Measurements from ENCODE around the gene ADAMTS1.

Gene ADAMTS1

DNA sequence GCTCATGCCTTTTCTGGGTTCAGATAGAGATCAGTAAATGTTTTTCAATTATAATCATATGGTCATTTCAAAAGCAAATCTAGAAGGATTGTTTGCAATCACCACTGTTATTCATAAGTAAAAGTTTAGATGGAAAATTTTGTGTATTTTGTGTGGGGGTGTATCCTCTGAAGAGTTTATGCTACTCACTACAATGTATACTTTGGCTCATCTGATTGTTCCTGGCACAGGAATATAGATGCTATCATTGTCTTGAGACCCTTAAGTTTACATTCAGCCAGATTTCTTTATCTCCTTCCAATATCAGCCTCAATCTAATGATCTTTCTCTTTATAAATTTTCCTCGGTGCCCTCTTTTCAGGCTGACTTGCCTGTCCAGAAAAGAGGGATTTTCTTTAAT, 33.0 kb downstream of the ADAMTS1 start:
- no peak for DNase-seq

DNA sequence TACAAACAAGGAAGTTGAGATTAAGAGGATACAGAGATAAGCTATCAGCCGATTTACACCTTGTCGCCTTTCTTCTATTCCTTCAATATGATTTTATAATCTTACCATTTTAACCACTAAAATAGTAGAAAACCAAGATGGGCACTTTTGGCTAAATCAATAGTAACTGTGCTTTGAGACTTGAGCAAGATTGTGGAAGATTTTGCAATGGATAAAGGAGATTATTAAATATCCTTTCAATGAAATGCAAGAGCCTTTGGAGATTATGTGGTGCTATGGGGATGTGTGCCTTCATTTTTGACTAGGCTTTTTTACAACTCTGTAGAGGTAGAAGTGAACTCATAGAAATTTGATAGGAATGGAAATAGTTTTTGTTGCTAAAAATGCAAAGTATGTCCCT, 33.7 kb downstream of the ADAMTS1 start:
- DNase-seq, result no peak

DNA sequence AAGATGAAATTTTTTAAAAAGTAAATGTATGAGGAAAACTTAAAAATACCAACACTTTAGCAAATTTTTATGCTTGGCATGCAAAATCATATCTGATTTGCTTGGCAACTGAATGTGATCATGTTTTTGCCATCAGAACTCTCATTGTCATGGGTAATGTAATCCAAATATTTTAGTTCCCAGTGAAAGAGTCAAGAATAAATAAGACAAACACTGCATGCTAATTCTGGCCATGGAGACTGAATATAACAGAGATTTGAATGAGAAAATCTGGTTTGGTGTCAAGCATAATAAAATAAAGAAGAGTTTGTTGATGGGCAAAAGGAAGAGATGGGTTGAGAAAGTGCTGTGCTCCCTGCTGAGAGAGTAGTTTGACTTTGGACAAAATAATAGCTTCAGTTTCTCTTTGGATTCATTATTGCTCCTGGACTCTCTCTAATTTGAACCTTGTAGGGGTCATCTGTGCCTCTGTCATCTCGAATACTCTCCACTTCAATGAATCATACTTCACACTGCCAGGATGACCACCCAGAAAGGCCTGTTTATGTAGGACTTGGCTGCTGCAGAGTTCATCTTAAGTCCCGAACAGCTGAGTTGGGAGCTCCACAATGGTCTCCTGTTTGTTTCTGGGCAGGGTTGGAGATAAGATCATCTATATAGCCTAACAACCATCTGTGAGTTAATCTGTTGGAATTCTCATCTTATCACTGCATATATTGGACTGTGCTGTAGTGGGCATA, 34.4 kb downstream of the ADAMTS1 start:
- no peak for DNase-seq

- no peak for DNase-seq
Observed at GRCh38 chr21:26810266-26810665, 34.9 kb downstream of the ADAMTS1 start.

- DNase-seq, result no peak
Observed at GRCh38 chr21:26809745-26810144, 35.5 kb downstream of the ADAMTS1 start.

DNA sequence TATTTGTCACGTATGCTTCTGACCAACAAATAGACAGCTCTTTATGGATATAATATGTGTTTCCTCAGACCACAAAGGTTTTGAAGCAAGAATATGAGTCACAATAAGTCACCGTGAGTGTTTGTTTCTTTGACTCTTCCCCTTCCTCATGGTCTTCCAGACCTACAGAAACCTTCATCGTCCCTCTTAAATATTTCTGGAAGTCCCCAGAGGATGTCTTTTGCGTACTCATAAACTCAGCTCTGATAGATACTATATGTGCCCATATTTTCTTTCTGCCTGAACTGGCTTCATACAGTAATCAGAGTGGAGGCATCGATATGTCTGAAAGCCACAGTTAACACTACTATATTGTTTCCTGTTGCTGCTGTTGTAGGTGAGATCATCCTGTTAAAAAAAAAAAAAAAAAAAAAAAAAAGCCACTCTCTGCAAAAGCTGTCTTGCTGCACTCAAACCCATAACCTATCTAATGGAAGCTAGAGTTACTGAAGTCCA, 38.4 kb downstream of the ADAMTS1 start:
- DNase-seq, result no peak

DNA sequence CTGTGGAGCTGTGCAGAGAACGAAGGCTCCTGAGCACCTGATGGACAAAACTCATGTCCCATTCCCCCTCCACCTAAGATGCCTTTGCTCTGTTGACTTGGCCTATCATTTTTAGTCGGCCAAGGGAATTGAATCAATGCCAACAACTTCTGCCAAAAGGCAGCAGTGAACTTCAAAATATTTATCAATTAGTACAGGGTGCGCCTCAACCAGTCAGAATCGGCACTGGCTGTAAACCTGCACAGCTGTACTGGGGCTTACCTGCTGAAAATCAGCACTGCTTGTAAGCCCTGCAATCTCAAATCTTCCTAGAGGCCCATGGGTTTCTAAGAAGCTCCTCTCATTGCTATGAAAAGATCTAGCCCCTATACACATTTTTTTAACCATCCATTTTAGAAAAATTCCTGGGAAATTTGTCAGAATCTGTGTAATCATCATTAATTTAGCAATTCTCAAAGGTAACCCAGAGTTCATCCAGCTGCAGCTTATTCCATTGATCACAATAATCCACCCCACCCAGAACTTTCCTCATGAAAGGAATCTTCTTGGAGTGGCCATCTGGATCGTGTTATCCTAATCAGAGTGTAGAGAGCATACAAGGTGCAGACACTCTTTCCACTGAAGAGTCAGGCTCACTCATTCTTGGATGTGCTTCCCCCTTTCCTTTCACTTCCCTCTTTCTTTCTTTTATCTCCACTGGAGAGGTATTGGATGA, 40.2 kb downstream of the ADAMTS1 start:
- DNase-seq, result no peak

DNA sequence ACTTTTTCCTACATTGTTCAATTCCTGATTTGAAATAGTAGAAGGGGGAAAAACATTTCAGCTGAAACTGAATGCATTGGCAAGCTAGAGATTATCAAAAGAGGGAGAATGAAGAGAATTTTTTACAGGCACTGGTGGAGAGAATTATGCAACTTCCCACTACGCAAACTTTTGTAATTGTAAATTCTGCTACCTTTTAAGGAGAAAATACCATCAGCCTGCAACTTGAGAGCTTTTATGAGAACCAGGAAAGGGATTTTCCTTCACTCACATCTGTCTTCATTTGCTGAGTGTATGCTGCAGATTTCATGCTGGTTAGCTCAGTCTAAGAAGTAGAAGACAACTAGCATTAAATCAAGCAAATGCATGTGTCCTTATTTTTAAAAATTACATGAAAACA, 43.7 kb downstream of the ADAMTS1 start:
- no peak for DNase-seq

DNA sequence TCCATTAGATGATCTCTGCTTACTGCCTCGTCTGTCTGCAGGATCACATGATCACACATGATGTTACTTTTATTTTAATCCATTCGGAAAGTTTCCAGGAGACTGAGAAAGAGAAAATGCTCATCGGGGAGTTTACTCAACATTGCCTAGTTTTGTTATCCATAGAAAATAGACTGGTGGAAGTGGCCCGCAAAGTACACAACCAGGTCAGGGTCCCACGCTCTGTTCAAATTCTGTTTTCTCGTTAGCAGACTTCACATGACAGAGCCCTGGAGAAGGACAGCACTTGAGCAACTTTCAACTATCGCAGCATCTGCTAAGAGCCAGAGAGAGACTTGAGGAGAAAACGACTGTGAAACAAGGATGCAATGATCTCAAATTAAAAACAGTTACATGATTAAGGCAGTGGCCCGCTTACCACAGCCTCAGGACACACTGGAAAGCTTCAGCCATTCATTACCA, 44.2 kb downstream of the ADAMTS1 start:
- no peak for DNase-seq

- DNase-seq, result no peak
Observed at GRCh38 chr21:26800455-26800854, 44.8 kb downstream of the ADAMTS1 start.

DNA sequence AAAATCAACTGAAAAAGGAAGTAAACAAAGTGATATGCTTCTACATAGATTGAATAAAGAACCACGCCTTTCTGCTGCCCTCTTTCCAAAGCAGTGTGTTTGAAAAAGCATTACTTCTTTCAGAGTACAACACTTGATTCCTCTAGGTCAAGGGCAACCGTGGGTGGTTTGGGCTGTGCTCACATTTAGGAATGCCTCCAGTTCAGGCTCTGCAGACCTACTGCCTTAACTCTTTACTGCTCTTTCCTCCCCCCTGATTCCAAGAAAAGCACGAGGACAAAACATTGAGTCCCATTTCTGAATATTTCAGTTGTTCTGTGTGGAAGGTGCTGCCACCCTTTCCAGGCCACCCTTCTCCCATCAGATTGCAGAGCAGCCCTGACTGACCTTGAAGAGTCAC, 45.2 kb downstream of the ADAMTS1 start:
- DNase-seq, result no peak

GRCh38 chr21:26798856-26799751, 46.1 kb downstream of the ADAMTS1 start:
- no peak for DNase-seq

- DNase-seq, result no peak
Observed at GRCh38 chr21:26797878-26798456, 47.2 kb downstream of the ADAMTS1 start.

DNA sequence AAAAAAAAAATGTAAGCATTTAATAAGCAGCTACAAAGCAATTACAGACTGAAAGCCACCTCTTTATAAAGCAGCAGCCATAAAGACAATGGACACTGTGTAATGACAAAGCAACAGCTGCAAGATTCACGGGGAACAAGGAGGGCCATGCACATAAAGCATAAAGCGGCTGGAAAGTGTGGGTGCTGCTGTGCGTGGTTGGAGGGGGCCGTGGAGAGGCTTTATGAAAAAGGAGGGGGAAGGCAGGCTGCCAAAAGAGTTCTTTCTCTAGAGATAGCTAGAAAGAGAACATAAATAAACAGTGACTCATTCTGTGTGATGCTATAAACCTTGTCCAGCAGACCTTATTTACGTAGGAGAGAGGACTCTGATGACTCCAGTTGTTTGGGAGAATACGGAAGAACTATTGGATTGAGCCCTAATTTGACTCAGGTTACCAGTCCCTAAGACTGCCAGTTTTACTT, 49.3 kb downstream of the ADAMTS1 start:
- DNase-seq, result no peak

DNA sequence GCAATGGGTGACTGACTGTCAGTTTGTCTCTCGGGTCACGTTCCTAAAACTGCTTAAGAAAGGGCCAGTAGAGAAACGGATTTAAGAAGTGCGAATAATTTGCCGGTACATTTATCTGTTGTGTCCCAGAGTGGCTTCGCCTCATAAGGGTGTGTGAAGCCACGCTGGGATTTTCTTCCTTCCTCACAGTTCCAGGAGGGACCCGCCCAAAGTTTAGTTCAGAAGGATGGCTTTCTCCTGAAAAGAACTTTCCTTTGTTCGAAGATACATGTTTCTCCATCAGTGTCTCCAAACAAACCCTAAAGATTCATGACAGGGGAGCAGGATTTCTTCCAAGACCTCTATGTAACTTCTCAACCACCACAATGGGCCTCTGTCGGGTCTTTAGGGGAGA, 49.8 kb downstream of the ADAMTS1 start:
- no peak for DNase-seq

DNA sequence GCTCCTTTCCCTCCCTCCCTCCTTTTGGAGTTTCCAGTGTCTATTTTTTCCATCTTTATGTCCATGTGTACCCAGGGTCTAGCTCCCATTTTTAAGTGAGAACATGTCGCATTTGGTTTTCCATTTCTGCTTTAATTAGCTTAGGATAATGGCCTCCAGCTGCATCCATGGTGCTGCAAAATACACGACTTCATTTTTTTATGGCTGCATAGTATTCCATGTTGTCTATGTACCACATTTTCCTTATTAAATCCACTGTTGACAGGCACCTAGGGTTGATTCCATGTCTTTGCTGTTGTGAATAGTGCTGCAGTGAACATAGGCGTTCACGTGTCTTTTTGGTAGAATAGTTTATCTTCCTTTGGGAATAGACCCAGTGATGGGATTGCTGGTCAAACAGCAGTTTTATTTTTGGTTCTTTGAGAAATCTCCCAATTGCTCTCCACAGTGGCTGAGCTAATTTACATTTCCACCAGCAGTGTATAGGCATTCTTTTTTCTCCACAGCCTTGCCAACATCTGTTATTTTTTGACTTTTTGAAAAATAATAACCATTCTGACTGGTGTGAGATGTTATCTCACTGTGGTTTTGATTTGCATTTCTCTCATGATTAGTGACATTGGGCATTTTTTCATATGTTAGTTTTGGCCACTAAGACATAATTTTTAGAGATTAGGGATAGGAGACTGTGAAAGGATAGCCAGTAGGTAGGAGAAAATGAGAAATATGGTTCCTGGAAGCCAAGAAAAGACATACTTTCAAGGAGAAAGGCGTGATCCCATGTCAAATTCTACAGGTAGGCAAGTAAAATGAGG, 50.4 kb downstream of the ADAMTS1 start:
- no peak for DNase-seq

DNA sequence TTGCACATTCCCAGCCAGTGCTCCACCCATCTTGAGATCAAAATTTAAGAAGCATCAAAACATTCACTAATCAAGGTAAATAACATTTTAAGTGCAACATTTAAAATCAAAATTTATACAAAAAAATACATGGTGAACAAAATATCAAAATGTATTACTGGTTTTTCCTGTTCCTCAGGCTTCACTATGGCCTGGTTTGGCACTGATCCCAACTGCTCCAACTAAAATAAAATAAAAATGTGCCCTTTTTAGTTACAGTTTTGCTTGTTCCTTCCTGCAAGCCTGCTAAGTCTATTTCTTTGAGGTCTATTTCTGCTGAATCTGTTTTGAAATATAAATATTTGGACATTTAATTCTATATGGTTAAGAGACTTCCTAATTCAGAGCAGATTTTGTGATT, 54.9 kb downstream of the ADAMTS1 start:
- DNase-seq, result no peak

DNA sequence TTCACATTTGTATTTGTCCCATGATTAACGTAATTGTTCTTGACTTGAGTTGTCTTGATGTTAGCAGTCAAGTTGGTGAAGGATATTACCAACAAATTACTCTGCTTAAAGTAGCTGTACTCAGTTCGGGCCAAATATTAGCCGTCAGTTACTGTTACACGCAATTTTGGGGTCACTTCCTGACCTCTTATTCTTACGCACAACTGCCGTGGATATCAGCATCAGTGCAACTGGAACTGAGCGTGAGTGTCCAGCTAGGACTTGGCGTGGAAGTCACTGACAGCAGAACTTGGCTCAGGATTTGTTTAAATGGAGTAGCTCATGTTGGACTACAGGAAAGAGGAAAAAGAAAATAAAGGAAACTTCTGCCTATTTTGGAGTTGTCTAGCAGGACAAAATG, 56.4 kb downstream of the ADAMTS1 start:
- DNase-seq, result no peak
